Measurements from ENCODE around the gene PLAGL2.

PLAGL2 gene

DNA sequence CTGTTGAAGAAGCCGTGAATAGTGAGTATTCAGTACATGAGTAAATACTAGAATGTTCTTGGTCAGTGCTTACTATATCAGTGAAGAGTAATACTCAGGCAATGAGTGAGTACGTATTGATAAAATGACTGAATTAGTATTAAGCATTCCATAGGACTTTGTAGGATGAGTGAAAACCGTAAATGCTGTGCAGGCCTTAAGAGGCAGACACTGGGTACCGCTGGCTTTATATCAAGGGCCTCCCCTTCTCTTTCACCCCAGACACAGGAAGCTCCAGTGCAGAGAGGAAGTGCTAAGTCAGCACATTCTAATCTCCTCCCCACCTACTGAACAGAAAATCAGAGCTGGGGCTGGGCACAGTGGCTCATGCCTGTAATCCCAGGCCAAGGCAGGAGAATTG, 24.3 kb upstream of the PLAGL2 start:
- DNase-seq (ENCODE audit: low read depth in 2 of 2), result no peak

DNA sequence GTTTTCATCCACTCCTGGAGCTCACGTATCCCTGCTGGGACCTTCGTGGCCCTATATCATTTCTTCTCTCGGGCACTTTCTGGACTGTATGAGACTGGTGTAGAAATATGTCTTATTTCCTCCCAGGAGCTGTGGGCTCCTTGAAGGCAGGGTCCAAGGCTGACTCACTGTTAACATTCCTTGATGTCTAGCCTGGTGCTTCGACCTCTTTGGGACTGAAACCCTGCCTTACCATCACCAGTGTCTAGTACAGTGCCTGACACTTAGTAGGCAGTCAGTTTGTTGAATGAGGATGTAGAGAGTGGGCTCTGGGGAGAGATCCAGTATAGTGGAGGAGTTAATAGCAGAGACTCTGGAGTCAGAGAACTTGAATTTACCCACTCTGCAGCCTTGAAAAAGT, 23.7 kb upstream of the PLAGL2 start:
- DNase-seq (ENCODE audit: low read depth in 2 of 2), result no peak

DNA sequence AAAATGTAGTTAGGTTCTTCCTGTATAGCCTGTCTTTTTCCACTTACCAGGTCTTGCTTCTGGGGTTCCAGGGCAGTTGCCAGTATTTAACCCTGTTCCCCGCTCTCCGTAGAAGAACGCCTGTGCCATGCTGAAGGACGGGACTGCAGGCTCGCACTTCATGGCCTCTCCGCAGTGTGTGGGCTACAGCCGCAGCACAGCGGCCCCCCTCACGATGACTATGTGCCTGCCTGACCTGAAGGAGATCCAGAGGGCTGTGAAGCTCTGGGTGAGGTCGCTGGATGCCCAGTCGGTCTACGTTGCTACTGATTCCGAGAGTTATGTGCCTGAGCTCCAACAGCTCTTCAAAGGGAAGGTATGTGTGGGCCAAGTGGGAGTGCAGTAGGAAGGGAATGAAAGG, 23.2 kb upstream of the PLAGL2 start:
- DNase-seq (ENCODE audit: low read depth in 2 of 2), result no peak

DNA sequence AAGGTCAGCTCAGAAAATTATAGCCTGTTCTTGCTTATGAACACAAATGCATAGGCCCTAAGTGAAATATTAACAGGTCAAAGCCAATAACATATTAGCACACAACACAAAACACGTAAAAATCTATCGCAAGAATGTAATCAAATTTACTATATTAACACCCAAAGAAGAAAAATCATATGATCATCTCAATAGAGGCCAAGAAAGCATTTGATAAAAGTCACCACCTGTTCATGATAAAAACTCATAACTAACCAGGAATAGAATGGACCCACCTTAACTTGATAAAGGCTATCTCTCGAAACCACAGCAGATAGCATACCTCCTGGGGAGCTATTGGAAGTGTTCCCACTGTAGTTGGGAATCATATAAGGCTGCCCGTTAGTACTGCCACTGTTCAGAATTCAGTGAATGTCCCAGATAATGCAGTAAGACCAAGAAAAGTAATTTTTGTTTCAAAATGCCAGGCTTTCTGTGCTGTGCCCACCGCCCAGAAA, 21.8 kb upstream of the PLAGL2 start:
- no peak for DNase-seq (ENCODE audit: low read depth in 2 of 2)

DNA sequence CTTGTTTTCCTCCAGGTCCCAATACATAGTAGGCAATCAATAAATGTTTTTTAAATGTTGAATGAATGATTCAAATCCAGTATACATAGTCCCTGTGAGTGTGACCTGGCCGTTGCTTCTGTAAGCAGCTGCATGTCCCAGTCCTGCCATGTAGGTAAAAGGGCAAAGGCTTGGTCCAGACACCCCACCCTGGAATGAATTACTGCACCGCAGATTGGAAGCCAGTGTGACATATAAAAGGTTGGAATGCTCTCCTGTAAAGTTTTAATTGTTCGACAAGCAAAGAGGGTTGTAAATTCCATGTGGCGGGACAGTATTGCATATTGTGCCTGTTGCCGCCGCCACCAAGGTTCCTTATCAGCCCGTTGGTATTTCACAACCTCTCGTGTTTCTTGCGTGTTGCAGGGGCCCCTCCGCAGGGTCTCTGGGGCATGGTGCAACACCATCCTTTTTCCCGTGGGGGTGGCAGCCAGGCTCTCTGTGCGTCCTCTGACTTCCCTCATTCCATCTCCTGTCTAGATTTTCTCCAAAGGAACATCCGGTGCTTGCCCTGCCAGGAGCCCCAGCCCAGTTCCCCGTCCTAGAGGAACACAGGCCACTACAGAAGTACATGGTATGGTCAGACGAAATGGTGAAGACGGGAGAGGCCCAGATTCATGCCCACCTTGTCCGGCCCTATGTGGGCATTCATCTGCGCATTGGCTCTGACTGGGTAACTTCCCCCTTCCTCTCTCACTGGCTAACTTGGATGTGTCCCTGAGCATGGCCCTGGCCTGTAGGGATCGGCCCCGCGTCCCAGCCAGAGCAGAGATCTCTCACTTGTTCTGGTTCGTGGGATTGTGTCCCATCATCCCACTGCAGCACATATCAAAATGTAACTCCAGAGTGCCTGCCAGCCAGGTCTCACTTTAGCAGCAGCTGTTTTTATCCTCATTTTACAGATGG, 20.5 kb upstream of the PLAGL2 start:
- no peak for DNase-seq (ENCODE audit: low read depth in 2 of 2)

DNA sequence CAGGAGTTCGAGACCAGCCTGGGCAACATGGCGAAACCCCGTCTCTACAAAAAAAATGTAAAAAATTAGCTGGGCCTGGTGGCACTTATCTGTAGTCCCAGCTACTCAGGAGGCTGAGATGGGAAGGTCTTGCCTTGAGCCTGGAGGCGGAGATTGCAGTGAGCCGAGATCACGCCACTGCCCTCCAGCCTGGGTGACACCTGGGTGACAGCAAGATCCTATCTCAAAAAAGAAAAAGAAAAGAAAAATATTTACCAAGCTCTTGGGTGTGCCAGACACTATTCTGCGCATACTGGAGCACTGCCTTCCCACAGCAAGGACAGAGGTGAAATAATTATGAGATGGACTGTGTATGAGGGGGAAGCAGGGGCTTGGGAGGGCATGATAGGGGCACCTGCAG, 19.8 kb upstream of the PLAGL2 start:
- DNase-seq (ENCODE audit: low read depth in 2 of 2), result no peak

DNA sequence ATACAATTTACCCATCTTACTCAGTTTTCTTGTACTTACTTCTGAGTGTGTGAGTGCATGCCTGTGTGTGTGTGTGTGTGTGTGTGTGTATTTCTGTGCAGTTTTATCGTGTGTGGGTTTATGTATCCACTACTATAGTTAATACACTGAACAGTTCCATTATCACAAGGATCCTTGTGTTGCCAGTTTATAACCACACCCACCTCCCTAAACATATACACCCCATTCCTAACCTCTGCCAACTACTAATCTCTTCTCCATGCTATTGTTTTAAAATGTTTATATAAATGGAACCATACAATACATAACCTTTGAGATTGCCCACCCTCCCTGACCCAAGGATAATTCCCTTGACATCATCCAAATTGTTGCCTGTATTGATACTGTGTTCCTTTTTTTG, 18.8 kb upstream of the PLAGL2 start:
- DNase-seq (ENCODE audit: low read depth in 2 of 2), result no peak

DNA sequence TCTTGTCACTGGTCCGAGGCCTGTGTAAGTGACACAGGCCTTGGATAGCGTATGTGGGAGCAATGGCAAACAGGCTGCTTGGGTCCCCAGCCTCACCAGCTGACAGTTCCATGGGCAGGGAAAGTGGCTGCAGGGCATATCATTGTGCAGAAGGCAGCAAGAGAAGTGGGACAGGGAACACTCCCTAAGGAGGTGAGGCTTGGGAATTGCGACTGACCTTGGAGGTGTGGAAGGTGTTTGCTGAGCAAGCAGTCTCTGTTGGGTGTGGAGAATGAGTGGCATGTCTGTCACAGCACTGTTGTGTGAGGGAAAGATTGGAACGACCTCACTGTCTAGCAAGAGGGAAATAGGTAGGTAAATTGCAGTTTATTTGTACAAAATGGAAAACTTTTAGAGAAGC, 16.9 kb upstream of the PLAGL2 start:
- no peak for DNase-seq (ENCODE audit: low read depth in 2 of 2)

DNA sequence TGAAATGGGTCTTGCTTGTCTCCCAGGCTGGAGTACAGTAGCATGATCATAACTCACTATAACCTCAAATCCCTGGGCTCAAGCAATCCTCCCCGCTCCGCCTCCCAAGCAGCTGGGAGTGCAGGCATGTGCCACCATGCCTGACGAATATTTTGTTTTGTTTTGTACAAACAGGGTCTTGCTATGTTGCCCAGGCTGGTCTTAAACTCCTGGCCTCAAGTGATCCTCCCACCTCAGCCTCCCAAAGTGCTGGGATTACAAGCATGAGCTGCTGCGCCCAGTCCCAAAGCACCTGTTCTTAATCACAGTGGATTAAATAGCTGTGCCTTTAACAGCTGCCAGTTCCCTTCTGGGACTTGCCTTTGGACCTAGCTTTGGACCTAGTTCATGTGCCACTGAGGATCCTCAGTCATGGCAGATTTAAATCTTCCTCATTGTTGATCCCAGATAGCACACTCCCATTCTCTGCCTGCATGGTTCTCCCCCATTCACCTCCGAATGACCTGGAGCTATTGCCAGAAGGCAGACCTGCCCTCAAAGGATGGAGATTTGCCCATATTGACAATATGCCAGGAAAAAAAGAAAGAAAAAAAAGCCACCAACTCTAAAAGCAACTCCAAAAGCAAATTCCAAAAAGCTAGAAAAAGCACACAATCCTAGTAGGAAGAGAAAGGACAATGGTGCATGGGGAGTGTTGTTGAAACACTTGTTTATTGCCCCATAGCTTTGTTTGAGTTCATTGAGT, 10.8 kb upstream of the PLAGL2 start:
- DNase-seq (ENCODE audit: low read depth in 2 of 2), result no peak

DNA sequence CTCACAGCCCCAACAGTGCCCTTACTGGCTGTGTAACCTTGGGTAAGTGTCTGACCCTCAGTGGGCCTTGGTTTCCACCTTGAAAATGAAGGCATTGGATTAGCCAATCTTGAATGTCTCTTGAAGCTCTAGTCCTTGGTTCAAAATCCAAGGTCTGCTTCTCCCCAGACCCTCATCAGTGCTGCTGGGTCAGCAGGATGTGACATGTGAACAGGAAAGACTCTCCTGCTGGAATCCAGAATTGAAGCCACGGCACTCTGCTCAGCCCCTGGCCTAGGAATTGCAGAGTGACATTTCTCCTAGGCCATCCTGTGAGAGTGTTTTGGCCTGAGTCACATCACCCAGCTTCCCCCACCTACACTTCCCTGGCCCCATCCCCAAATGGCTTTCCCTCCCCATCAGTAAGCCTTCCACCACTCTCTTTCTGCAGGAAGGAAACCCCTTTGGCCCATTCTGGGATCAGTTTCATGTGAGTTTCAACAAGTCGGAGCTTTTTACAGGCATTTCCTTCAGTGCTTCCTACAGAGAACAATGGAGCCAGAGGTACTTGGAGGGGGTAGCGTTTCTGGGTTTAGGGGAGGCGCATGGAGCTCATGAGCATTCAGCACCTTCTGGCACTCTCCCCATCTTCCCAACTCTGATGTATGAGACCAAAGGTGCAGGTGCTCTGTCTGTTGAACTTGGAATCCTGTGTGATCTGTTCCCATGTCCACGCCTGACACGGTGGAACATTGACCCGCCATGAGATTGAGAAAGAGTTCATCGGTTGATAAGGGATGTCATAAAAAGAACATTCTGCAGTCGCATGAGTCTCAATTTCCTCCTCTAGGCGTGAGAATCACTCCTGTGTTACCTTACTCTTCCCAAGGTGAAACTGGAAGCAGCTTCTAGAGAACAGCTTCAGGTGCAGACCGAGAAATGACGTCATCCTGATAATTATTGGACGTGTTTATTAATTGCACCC, 8.9 kb upstream of the PLAGL2 start:
- no peak for DNase-seq (ENCODE audit: low read depth in 2 of 2)

DNA sequence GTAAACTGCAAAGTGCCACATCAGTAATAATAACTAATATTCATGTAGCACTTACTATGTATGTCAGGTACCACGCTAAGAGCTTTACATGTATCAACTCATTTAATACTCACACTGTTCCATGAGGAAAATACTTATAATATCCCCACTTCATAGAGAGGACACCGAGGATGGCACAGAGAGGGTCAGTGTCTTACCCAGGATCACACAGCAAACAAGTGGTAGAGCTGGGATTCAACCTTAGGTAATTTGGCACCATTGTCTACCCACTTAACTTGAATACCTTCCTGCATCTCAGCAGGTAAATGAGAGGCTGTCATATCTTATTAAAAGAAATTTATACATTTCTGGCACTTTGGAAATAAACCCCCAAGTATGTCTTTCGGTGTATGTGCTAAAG, 8.2 kb upstream of the PLAGL2 start:
- no peak for DNase-seq (ENCODE audit: low read depth in 2 of 2)

DNA sequence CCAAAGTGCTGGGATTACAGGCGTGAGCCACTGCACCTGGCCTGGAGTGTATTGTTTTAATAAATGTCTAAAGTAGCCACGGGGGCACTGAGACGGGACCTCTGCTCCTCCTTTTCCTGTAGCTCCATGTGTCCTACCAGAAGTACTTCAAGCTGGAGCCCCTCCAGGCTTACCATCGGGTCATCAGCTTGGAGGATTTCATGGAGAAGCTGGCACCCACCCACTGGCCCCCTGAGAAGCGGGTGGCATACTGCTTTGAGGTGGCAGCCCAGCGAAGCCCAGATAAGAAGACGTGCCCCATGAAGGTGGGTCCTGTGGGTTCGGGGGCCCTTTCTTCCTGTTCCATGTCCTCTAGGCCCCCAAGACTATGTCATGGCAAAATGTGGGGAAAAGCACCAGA, 7.6 kb upstream of the PLAGL2 start:
- no peak for DNase-seq (ENCODE audit: low read depth in 2 of 2)

DNA sequence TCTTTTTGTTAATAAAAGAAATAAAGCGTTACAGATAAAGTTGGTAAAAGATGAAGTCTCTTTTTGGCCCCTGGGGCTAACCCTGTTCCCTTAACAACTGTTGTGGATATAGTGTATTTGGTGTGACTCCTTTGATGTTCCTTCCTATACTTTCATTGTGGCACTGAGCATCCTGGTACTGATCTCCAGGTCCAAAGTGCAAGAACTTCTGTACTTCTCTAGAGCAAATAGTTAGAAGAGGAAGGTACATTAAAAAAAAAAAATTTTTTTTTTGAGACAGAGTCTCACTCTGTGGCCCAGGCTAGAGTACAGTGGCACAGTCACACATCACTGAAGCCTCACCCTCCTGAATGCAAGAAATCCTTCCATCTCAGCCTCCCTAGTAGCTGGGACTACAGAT, 6.3 kb upstream of the PLAGL2 start:
- DNase-seq (ENCODE audit: low read depth in 2 of 2), result no peak

DNA sequence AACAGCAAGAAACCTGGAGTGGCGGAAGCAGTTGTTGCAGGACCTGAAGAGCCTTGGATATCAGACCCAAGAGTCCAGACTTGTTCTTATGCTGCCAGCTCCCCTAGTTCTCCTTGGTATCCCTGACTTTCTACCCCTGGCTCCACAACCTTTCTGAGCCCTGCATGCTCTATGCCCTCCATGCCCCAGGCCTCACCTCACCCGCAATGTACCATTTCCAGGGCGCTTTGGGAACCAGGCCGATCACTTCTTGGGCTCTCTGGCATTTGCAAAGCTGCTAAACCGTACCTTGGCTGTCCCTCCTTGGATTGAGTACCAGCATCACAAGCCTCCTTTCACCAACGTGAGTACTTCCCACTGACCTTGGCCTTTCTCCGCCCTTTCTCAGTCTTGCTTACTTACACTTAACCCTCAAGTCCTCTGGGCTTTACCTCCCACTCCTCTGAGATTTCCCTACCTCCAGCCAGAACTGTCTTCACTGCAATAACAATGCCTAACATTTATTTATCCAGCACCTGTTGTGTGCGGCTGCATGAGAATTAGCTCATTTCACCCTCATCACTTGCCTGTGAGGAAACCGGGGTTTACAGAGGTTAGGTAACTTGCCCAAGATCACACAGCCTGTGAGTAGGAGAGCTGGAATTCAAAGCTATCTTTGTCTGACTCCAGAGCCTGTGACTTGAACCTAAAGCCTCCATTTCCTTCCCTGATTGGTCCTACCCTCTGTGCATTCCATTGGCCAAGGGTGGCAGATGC, 2.5 kb upstream of the PLAGL2 start:
- no peak for DNase-seq (ENCODE audit: low read depth in 2 of 2)

DNA sequence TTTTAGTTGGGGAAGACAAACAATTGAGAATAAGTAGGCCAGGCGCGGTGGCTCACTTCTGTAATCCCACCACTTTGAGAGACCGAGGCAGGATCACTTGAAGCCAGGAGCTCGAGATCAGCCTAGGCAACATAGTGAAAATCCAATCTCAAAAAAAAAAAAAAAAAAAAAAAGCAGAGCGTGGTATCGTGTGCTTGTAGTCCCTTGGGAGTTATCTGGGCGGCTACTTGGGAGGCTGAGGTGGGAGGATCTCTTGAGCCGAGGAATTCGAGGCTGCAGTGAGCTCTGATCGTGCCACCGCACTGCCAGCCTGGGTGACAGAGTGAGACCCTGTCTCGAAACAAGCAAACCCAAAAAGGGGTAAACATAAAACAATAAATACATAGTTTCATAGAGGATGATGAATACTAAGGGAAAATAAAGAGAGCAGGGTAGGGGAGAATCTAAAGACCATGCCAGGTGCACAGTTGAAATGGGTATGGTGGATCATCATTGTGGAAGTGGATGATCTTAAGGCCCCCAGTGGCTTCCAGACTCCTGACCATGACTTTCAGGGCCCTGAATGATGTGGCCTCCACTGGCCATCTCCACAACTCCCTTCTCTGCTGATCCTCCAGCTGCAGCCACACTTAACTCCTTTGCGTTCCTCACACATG, 1.1 kb upstream of the PLAGL2 start:
- no peak for DNase-seq (ENCODE audit: low read depth in 2 of 2)

DNA sequence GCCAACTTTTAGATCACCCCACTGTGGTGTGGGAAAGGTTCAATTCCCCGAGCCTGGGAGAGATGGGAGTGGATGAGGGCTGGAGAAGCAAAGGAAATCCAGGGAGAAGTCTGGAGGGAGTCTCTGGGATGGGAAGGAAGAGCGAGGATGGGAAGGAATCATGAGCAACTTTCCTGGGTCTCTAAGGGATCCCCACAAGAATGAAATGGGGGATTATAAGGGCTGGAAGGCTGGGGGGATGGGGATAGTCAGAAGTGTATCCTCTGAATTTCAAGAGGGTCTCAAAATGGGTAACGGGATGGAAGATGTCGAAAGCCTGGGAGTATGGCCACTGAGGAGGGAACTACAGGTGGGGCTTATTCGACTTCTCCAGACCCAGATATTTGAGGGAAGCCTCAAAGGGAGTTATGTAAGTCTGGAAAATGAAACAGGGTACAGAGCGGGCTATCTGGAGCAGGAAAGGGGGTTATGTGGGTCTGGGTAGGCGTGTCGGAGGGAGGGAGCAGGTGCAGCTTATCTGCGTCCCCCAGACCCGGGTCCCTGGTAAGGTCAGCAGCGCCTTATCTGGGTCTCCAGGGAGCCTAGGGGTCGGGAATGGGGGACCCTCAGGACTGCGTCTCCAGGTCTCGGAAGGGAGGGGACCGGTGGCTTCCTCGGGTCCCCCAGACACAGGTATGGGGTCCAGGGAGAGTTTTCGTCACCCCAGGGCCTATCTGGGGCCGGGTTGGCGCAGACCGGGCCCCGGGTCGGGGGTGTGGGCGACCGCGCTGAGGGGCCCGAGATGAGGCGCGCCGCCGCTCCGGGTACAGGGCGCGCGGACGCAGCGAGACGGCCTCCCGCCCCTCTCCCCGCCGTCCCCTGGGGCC, 550 bp downstream of the PLAGL2 start:
- no peak for DNase-seq (ENCODE audit: low read depth in 2 of 2)

DNA sequence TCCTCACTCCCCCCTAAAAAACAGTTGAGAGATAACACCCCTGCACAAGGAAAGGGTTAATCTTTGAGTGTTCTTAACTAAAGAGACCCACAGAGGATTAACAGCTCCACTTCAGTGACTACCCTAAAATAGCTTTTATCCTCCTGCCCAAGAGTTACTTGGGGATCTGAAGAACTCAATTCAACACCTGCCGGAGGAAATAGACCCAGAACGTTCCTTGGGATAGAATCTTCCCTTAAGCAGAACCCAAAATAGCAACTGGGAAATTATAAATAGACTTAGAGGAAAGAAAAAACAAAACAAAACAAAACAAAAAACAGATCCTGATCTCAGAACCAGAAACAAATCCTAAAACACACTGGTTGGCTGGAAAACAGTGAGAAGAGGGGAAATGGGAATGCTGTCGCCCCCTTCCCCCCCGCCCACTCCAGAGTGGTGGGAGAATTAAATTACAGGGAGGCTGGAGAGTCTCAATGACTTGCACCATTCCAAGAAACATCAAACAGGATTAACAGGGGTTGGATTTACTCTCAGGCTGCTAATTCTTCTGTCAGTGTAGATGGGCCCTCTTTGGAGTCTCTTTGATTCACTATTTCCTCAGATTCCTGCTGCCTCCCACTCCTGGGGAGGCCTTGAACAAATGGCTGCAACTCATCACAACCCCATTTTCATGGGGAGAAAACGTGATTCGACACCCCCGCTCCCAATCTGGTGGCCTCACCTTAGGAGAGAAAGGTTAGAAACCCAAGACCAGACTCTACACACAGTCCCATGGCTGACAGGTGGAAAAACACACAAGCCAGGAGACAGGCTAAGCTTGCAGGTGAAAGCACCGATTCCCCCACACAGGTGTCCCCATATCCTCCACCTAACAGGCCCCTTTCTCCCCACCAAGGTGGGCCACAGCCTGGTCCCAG, 1.4 kb downstream of the PLAGL2 start:
- DNase-seq (ENCODE audit: low read depth in 2 of 2), result no peak

DNA sequence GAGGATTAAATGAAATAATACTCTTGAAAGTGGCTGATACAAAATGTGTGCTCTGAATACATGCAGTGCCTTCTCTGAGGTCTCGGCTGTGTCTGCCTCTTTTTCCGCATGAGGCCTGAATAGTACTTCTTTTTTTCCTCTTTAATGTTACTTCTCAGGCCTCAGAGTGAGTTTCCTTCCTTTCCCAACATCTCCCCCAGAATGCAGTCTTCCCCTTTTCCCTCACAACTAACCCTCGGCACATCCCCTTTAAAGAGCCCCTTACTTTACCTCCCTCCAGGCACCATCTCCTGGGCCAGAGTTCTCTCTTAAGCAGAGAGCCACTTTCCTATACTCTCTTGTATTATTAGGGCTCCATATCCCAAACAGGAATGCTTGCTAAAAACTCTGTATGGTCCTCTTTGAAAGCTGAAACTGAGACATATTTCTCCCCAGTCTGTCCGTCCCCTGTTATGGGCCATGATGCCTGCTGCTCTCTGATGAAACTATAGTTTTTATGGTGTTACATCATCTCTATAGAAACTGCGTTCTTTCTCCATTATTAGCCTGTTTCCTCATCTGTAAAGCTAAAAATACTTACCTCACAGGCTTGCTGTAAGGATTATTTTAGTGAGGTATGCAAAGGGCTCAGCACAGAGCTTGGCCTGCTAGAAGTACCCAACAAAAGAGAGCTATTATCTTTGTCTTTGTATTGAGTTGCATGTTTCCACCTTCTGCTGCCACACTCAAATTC, 2.3 kb downstream of the PLAGL2 start:
- DNase-seq (ENCODE audit: low read depth in 2 of 2), result no peak
